ENCODE results near the gene GET4. TPM values are rescaled to one million over a fixed set of nuclear protein-coding genes. Genes with fewer than 3 reads are reported as not detected.

GET4 gene
- total RNA-seq, 1 donor from 2014 or later: 35.8 TPM

- Histone ChIP-seq H3K27me3 (no peaks in the 10 kb centered on the region), H3K4me1 (peaks cover 54% of the 10 kb centered on the region), H3K27ac (no peak overlapping the region), H3K9me3 (no peaks in the 10 kb centered on the region), H3K36me3 (peaks cover 0 to 19% of the 10 kb centered on the region in 2 donors), H3K4me3 (no peak overlapping the region)
- TF ChIP-seq, protein P1, sequence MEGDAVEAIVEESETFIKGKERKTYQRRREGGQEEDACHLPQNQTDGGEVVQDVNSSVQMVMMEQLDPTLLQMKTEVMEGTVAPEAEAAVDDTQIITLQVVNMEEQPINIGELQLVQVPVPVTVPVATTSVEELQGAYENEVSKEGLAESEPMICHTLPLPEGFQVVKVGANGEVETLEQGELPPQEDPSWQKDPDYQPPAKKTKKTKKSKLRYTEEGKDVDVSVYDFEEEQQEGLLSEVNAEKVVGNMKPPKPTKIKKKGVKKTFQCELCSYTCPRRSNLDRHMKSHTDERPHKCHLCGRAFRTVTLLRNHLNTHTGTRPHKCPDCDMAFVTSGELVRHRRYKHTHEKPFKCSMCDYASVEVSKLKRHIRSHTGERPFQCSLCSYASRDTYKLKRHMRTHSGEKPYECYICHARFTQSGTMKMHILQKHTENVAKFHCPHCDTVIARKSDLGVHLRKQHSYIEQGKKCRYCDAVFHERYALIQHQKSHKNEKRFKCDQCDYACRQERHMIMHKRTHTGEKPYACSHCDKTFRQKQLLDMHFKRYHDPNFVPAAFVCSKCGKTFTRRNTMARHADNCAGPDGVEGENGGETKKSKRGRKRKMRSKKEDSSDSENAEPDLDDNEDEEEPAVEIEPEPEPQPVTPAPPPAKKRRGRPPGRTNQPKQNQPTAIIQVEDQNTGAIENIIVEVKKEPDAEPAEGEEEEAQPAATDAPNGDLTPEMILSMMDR (IDR thresholded peaks at IDR 0.05): no peak
- TF ChIP-seq POLR2A (IDR thresholded peaks at IDR 0.05): no peak
- TF ChIP-seq POLR2AphosphoS5 (IDR thresholded peaks at IDR 0.05; ENCODE audit: insufficient read depth in 1 of 2, low read depth in 1 of 2): no peak
- DNase-seq (ENCODE audit: extremely low spot score in 2 of 2): no peak
- intact Hi-C loops (cut with DNase I): no loop called here
Measured at GRCh38 chr7:883055-884021, 7.0 kb downstream of the GET4 start.

DNA sequence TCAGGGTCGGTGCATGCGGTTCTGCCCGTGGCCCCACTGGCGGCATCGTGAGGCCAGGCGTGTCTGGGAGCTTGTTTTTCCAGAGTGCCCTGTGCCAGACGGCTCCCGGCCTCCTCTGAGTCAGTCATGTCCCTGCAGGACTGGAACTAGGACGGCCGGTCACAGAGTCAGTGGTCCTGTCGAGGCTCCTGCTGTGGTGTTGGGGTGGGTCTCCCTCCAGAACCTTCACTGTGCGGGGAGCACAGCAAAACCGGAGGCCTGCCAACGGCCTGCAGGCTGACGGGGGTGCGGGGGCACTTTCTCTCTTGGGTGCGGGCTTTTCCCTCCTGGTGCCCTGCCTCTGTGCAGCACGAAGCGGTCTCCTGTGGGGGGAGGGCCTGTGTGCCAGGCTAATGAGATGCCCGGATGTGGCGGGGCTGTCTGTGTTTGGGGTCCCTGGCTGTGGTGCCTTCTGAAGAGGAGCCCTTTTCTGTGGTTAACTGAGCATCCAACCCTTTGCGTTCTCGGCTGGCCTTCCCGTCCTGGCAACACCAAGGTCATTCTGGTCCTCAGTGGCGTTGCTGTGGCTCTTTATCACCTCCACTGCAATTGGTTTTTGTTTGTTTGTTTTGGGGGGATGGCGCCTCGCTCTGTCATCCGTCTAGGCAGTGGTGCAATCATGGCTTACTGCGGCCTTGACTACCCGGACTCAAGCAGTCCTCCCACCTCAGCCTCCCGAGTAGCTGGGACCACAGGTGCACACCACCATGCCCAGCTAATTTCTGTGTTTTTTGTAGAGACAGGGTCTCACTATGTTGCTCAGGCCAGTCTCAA, 8.0 kb downstream of the GET4 start:
- peaks cover 0 to 26% of the 10 kb centered on the region in 2 donors for H3K36me3 ChIP-seq

DNA sequence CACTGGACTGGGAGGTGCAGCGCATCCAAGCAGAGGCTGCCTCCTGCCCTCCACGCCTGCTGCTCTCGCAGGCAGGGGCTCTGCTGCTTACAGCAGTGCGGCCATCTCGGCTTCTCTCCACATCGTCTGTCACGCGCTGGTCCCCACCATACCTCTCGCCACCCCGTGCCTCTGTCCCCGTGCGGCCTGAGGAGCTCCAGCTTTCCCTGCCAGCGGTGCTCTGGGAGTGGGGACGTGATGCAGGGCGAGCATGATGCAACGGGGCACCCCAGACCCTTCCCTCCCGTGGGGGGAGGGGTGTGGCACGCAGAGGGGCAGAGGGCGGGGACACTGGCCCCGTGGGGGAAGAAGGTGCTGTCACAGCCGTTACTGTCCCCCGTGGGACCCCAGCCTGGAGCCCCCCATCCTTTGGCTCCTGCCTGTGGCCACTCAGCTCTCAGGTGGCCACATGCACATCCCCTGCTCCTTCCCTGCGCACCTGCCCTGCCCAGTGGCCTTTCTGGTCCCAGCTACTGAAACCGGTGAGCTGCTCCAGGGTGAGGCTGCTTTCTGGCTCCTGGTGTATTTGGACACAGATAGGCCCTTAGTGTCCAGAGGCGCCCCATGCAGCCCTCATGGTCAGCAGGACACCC, 9.0 kb downstream of the GET4 start:
- TF ChIP-seq, protein P1 (IDR thresholded peaks at IDR 0.05): no peak
- TF ChIP-seq POLR2A (IDR thresholded peaks at IDR 0.05) (no peak), POLR2AphosphoS5 (IDR thresholded peaks at IDR 0.05; ENCODE audit: insufficient read depth in 1 of 2, low read depth in 1 of 2) (no peak)
- Histone ChIP-seq H3K36me3 (peaks cover 0 to 26% of the 10 kb centered on the region in 2 donors), H3K4me1 (peaks cover 42% of the 10 kb centered on the region), H3K4me3 (no peak overlapping the region), H3K27ac (no peak overlapping the region), H3K9me3 (no peaks in the 10 kb centered on the region), H3K27me3 (no peaks in the 10 kb centered on the region)
- intact Hi-C loops (cut with DNase I): no loop called here
- no peak for DNase-seq (ENCODE audit: extremely low spot score in 2 of 2)

More for the DNA sequence above, 8.0 kb downstream of the GET4 start:
- Histone ChIP-seq H3K4me3 (no peak overlapping the region), H3K27me3 (no peaks in the 10 kb centered on the region), H3K4me1 (peaks cover 43% of the 10 kb centered on the region), H3K27ac (no peak overlapping the region), H3K9me3 (no peaks in the 10 kb centered on the region)
- no peak for DNase-seq (ENCODE audit: extremely low spot score in 2 of 2)
- intact Hi-C loops (cut with DNase I): no loop called here
- TF ChIP-seq, protein P1 (IDR thresholded peaks at IDR 0.05): no peak
- TF ChIP-seq POLR2AphosphoS5 (IDR thresholded peaks at IDR 0.05; ENCODE audit: insufficient read depth in 1 of 2, low read depth in 1 of 2) (no peak), POLR2A (IDR thresholded peaks at IDR 0.05) (no peak)

GRCh38 chr7:885893-886625, 9.7 kb downstream of the GET4 start:
- Histone ChIP-seq H3K4me1 (peaks cover 42% of the 10 kb centered on the region), H3K9me3 (no peaks in the 10 kb centered on the region), H3K27ac (no peak overlapping the region), H3K27me3 (no peaks in the 10 kb centered on the region), H3K4me3 (no peak overlapping the region), H3K36me3 (peaks cover 0 to 33% of the 10 kb centered on the region in 2 donors)
- intact Hi-C loops (cut with DNase I): no loop called here
- no peak for DNase-seq (ENCODE audit: extremely low spot score in 2 of 2)
- TF ChIP-seq, protein P1 (IDR thresholded peaks at IDR 0.05): no peak
- TF ChIP-seq POLR2AphosphoS5 (IDR thresholded peaks at IDR 0.05; ENCODE audit: insufficient read depth in 1 of 2, low read depth in 1 of 2): no peak
- TF ChIP-seq POLR2A (IDR thresholded peaks at IDR 0.05): no peak
